ENCODE data around the gene SMYD5. TPM values are rescaled to one million over a fixed set of nuclear protein-coding genes. Genes with fewer than 3 reads are reported as not detected.

Gene SMYD5
- total RNA-seq, 1 donor from 2014 or later: 12.8 TPM

DNA sequence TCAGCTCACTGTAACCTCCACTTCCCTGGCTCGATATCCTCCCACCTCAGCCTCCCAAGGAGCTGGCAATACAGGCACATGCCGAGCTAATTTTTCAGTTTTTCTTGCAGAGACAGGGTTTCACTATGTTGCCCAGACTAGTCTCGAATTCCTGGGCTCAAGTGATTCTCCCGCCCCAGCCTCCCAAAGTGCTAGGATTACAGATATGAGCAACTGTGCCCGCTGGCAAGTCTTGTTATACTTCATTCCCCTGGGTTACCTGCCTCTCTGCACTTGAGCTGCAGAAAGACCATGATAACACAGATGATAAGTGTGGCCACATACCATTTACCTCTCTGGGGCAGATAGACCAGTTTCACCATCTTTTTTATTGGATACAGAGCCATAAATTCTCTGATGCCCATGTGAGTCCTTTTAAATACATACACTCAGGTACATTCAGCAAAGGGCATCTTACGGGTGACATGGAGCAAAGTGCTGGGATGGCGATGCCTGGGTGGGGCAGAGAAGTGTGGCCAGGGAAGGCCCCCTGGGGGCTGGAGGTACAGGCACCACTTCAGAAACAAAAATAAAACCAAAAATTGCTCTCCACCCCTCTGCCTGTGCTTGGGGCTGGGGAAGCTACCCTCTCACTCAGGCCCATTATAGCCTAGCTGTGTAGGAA, 40.4 kb downstream of the SMYD5 start:
- Histone ChIP-seq H3K36me3 (ENCODE audit: insufficient read depth, low read length) (peaks cover 38% of the 10 kb centered on the region), H2AFZ (ENCODE audit: low read depth, low read length) (no peak overlapping the region), H3K9ac (ENCODE audit: low read length) (no peak overlapping the region), H3K27me3 (ENCODE audit: insufficient read depth, low read length) (no peaks in the 10 kb centered on the region), H3K4me3 (ENCODE audit: insufficient read depth, low read depth, low read length) (no peak overlapping the region), H3K4me2 (ENCODE audit: low read length) (no peak overlapping the region), H3K4me1 (ENCODE audit: insufficient read depth, low read length) (no peaks in the 10 kb centered on the region), H3K27ac (ENCODE audit: low read depth, low read length) (no peak overlapping the region), H3K79me2 (ENCODE audit: insufficient read depth, low read length) (no peaks in the 10 kb centered on the region), H3K9me3 (ENCODE audit: insufficient read depth, low read depth, low read length) (no peaks in the 10 kb centered on the region), H4K20me1 (ENCODE audit: insufficient read depth, low read length) (peaks cover 57% of the 10 kb centered on the region)
- no peak for TF ChIP-seq EZH2 (IDR thresholded peaks at IDR 0.05; ENCODE audit: insufficient read depth, low read length)
- TF ChIP-seq, protein P1, sequence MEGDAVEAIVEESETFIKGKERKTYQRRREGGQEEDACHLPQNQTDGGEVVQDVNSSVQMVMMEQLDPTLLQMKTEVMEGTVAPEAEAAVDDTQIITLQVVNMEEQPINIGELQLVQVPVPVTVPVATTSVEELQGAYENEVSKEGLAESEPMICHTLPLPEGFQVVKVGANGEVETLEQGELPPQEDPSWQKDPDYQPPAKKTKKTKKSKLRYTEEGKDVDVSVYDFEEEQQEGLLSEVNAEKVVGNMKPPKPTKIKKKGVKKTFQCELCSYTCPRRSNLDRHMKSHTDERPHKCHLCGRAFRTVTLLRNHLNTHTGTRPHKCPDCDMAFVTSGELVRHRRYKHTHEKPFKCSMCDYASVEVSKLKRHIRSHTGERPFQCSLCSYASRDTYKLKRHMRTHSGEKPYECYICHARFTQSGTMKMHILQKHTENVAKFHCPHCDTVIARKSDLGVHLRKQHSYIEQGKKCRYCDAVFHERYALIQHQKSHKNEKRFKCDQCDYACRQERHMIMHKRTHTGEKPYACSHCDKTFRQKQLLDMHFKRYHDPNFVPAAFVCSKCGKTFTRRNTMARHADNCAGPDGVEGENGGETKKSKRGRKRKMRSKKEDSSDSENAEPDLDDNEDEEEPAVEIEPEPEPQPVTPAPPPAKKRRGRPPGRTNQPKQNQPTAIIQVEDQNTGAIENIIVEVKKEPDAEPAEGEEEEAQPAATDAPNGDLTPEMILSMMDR (IDR thresholded peaks at IDR 0.05; ENCODE audit: insufficient read depth, low read depth, low read length): no peak
- DNase-seq (ENCODE audit: low read depth): no peak
- no peaks in the 10 kb centered on the region for H3K27me3 Mint-ChIP-seq (ENCODE audit: low read depth, unreplicated experiment)
- H3K4me1 Mint-ChIP-seq (ENCODE audit: low read depth, unreplicated experiment): peaks cover under 1% of the 10 kb centered on the region
- H3K27ac Mint-ChIP-seq (ENCODE audit: unreplicated experiment): peak overlapping the region; percentile 80
- H3K4me3 Mint-ChIP-seq (ENCODE audit: unreplicated experiment): no peak overlapping the region
- no peaks in the 10 kb centered on the region for H3K9me3 Mint-ChIP-seq (ENCODE audit: unreplicated experiment)
- no peak for FAIRE-seq
- peaks cover 17% of the 10 kb centered on the region for H3K36me3 Mint-ChIP-seq (ENCODE audit: low read depth, unreplicated experiment)

DNA sequence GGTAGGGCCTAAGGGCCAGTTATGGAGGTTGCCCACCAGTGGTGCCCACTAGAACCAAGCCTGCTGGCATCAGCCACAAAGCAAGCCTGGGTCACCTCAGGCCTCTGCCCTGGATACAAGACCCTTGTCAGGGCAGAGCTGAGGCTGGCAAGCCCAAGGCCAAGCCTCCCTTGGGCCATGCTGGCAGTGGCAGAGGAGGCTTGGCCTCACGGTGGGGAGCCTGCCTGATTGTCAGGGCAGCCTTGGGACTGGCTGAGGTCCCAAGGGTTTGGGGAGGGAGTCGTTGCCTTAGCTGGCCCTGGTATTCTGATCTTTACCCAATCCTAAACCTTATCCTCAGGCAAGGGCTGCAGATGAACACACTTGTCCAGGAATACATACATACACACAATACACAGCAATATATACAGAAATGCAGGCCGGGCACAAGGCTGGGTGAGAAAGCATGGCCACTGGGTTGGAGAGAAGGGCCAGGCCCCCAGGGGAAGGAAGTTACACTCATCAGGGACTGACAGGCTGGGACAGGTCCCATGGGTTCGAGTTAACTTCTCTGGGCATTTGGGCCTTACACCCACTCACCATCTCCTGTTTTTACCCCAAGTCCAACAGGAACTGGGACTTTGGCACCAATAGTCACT, 41.1 kb downstream of the SMYD5 start:
- H3K4me1 ChIP-seq (ENCODE audit: insufficient read depth, low read length): no peaks in the 10 kb centered on the region
- H3K36me3 ChIP-seq (ENCODE audit: insufficient read depth, low read length): peaks cover 31% of the 10 kb centered on the region
- H3K4me2 ChIP-seq (ENCODE audit: low read length): no peak overlapping the region
- H3K27me3 ChIP-seq (ENCODE audit: insufficient read depth, low read length): no peaks in the 10 kb centered on the region
- TF ChIP-seq, protein P1 (IDR thresholded peaks at IDR 0.05; ENCODE audit: insufficient read depth, low read depth, low read length): no peak
- TF ChIP-seq EZH2 (IDR thresholded peaks at IDR 0.05; ENCODE audit: insufficient read depth, low read length): no peak
- no peaks in the 10 kb centered on the region for H3K4me1 Mint-ChIP-seq (ENCODE audit: low read depth, unreplicated experiment)
- no peak overlapping the region for H3K4me3 Mint-ChIP-seq (ENCODE audit: unreplicated experiment)
- H3K79me2 ChIP-seq (ENCODE audit: insufficient read depth, low read length): no peaks in the 10 kb centered on the region
- H4K20me1 ChIP-seq (ENCODE audit: insufficient read depth, low read length): peaks cover 55% of the 10 kb centered on the region
- no peak overlapping the region for H2AFZ ChIP-seq (ENCODE audit: low read depth, low read length)
- no peak for DNase-seq (ENCODE audit: low read depth)
- H3K27ac Mint-ChIP-seq (ENCODE audit: unreplicated experiment): no peak overlapping the region
- H3K9ac ChIP-seq (ENCODE audit: low read length): no peak overlapping the region
- no peak for FAIRE-seq
- H3K36me3 Mint-ChIP-seq (ENCODE audit: low read depth, unreplicated experiment): peaks cover 21% of the 10 kb centered on the region
- H3K27ac ChIP-seq (ENCODE audit: low read depth, low read length): no peak overlapping the region
- H3K9me3 ChIP-seq (ENCODE audit: insufficient read depth, low read depth, low read length): no peaks in the 10 kb centered on the region
- H3K27me3 Mint-ChIP-seq (ENCODE audit: low read depth, unreplicated experiment): no peaks in the 10 kb centered on the region
- no peaks in the 10 kb centered on the region for H3K9me3 Mint-ChIP-seq (ENCODE audit: unreplicated experiment)
- no peak overlapping the region for H3K4me3 ChIP-seq (ENCODE audit: insufficient read depth, low read depth, low read length)

Data from astrocyte (in vitro differentiated cells and primary cell).